OCI-LY7 (cell line): ENCODE measurements around the gene FAM120A. TPM values are rescaled to one million over a fixed set of nuclear protein-coding genes. Genes with fewer than 3 reads are reported as not detected.

ENCODE experiments used
- BruUV-seq: library from RNA; stranded (reverse); fragments of 400-500 nt; replicated peaks from 2 replicates; lab custom pipeline; 2021; lab: Mats Ljungman, UMichigan
- CTCF ChIA-PET: fragments of 300-600 bp; sonication (Branson Sonifier 250); formaldehyde crosslinking; loops from one replicate; lab custom pipeline; 2022; ENCODE audit warnings: antibody characterized with exemption; ENCODE audit not compliant: unreplicated experiment; lab: Charles Lee
- POLR2A ChIA-PET: fragments of 300-600 bp; sonication (Branson Sonifier 250); formaldehyde crosslinking; loops from one replicate; lab custom pipeline; 2022; ENCODE audit warnings: antibody characterized with exemption; lab: Charles Lee
- DNase-seq: peaks from one replicate; pipeline ENCODE4 v3.0.0-alpha.2; 2015; ENCODE audit warnings: low spot score
- H2AFZ ChIP-seq: fragments of 200-600 bp; sonication (generic), shearing (Covaris generic); 2 replicates; pipeline ENCODE4 v1.6.1; 2014; ENCODE audit warnings: mild to moderate bottlenecking, antibody characterized with exemption, low read length, moderate library complexity
- H3K27ac ChIP-seq: fragments of 200-600 bp; sonication (generic); 2 replicates; pipeline ENCODE4 v1.5.1; 2014; ENCODE audit warnings: mixed run types, low read depth, mild to moderate bottlenecking, moderate library complexity, low read length, inconsistent platforms; ENCODE audit not compliant: poor library complexity, severe bottlenecking
- H3K36me3 ChIP-seq: fragments of 200-600 bp; sonication (generic); 2 replicates; pipeline ENCODE4 v1.6.1; 2014; ENCODE audit warnings: mild to moderate bottlenecking, antibody characterized with exemption, low read length, moderate library complexity, mixed read lengths; ENCODE audit not compliant: insufficient read depth
- H3K4me1 ChIP-seq: fragments of 200-600 bp; sonication (generic); 2 replicates; pipeline ENCODE4 v1.5.1; 2014; ENCODE audit warnings: mild to moderate bottlenecking, low read length; ENCODE audit not compliant: insufficient read depth, poor library complexity, severe bottlenecking
- H3K4me2 ChIP-seq: fragments of 200-600 bp; sonication (generic); 2 replicates; pipeline ENCODE4 v1.6.1; 2014; ENCODE audit warnings: mild to moderate bottlenecking, low read length
- H3K4me3 ChIP-seq: fragments of 200-600 bp; sonication (generic); 2 replicates; pipeline ENCODE4 v1.5.1; 2014; ENCODE audit warnings: mild to moderate bottlenecking, low read depth, low read length; ENCODE audit not compliant: poor library complexity, severe bottlenecking
- H3K79me2 ChIP-seq: fragments of 200-600 bp; sonication (generic); 2 replicates; pipeline ENCODE4 v1.6.1; 2016; ENCODE audit warnings: low read depth, mild to moderate bottlenecking, low read length, moderate library complexity, mixed read lengths; ENCODE audit not compliant: insufficient read depth
- H3K9me2 ChIP-seq: fragments of 200-600 bp; sonication (generic); 2 replicates; pipeline ENCODE4 v1.6.1; 2016; ENCODE audit warnings: mild to moderate bottlenecking, low read length, mixed read lengths; ENCODE audit not compliant: insufficient read depth
- H3K9me3 ChIP-seq: fragments of 200-600 bp; sonication (generic); 2 replicates; pipeline ENCODE4 v1.6.1; 2014; ENCODE audit warnings: mild to moderate bottlenecking, mixed run types, low read length, mixed read lengths
- H4K20me1 ChIP-seq: fragments of 200-600 bp; sonication (generic); 2 replicates; pipeline ENCODE4 v1.6.1; 2014; ENCODE audit warnings: mild to moderate bottlenecking, antibody characterized with exemption, low read length, moderate library complexity, mixed read lengths; ENCODE audit not compliant: insufficient read depth
- EZH2phosphoT487 ChIP-seq: fragments of 200-600 bp; sonication (generic); IDR thresholded peaks from 2 replicates; pipeline ENCODE4 v1.6.1; 2018; ENCODE audit warnings: low read depth, borderline replicate concordance, mild to moderate bottlenecking, mixed run types, antibody characterized with exemption, low read length, moderate library complexity, mixed read lengths
- intact Hi-C: fragments of 100-400 bp; cut with micrococcal nuclease; formaldehyde crosslinking; loops from one replicate; pipeline ENCODE4 v1.10.0; 2022; ENCODE audit not compliant: unreplicated experiment
- total RNA-seq, 2 experiments: library from RNA; depleted of rRNA in 1 of 2; stranded (reverse); fragments of >200 nt in 1 of 2; shearing (Covaris generic) in 1 of 2; gene quantifications; 2 replicates each; pipeline ENCODE4 v1.2.3, GENCODE V29; 2014 to 2022
- TF ChIP-seq, protein P1 (sequence below): fragments of 200-600 bp; sonication (generic); conservative IDR thresholded peaks from 2 replicates; pipeline ENCODE4 v1.5.1; 2014; ENCODE audit warnings: mild to moderate bottlenecking, antibody characterized with exemption, low read length, moderate library complexity, mixed read lengths

Gene FAM120A
- total RNA-seq, 2 experiments from 2014 or later: 81.9 to 104 TPM

DNA sequence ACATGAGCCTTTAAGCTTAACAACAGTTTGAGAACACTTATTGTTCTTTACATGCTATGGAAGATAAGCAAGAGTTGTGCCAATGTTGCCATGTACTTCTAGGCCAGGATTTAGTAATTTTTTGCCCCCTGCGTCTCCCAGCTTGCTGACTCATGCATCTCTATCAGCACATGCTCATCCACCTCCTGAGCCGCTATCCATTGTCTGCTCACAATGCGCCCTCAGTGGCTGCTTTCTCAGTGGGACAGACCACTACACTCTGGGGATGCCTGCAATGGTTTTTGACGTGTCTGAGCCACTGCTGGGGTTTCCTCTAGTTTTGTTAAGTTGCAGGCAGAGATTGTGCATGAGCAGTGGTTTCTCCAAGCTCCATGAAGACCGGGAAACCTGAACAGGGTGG is 74.0 kb downstream of the FAM120A start:
- peaks cover 7% of the 10 kb centered on the region; the same call in 1 of the 2 replicates for H3K79me2 ChIP-seq
- H3K4me1 ChIP-seq: no peaks in the 10 kb centered on the region
- no peaks in the 10 kb centered on the region for H3K9me2 ChIP-seq
- no TSS peak for BruUV-seq
- no peak overlapping the region for H3K4me3 ChIP-seq
- TF ChIP-seq EZH2phosphoT487: no peak
- TF ChIP-seq, protein P1, sequence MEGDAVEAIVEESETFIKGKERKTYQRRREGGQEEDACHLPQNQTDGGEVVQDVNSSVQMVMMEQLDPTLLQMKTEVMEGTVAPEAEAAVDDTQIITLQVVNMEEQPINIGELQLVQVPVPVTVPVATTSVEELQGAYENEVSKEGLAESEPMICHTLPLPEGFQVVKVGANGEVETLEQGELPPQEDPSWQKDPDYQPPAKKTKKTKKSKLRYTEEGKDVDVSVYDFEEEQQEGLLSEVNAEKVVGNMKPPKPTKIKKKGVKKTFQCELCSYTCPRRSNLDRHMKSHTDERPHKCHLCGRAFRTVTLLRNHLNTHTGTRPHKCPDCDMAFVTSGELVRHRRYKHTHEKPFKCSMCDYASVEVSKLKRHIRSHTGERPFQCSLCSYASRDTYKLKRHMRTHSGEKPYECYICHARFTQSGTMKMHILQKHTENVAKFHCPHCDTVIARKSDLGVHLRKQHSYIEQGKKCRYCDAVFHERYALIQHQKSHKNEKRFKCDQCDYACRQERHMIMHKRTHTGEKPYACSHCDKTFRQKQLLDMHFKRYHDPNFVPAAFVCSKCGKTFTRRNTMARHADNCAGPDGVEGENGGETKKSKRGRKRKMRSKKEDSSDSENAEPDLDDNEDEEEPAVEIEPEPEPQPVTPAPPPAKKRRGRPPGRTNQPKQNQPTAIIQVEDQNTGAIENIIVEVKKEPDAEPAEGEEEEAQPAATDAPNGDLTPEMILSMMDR: no peak
- ChIA-PET POLR2A (no interaction called here), CTCF (no interaction called here)
- no peak for DNase-seq
- H4K20me1 ChIP-seq: peaks cover 4% of the 10 kb centered on the region; the same call in 1 of the 2 replicates
- H3K4me2 ChIP-seq: no peak overlapping the region
- H3K9me3 ChIP-seq: no peaks in the 10 kb centered on the region
- intact Hi-C loops: no loop called here
- peaks cover 94% of the 10 kb centered on the region for H3K36me3 ChIP-seq
- H3K27ac ChIP-seq: no peak overlapping the region
- no peak overlapping the region for H2AFZ ChIP-seq

DNA sequence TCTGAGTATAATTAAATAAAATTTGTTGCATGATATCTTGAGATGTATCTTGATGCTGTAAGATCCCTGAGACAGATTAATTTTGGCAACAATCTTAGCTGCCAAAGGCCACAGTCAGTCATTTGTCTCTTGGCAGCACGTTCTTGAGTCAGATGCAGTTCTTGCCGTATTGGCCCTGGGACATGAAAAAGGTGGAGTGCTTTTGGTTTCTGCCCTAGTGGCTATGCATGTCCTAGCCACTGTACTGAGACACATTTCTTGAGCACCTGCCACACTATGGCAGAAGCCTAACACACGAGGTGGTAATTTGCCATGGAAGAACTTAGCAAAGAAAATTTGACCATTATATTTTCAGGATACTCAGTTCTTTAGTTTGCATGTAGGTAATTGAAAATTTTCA is 79.9 kb downstream of the FAM120A start:
- BruUV-seq: no TSS peak
- peaks cover 97% of the 10 kb centered on the region for H3K36me3 ChIP-seq
- no peaks in the 10 kb centered on the region for H3K9me2 ChIP-seq

GRCh38 chr9:93532141-93532540 is 80.7 kb downstream of the FAM120A start:
- Histone ChIP-seq H3K79me2 (no peaks in the 10 kb centered on the region), H3K9me3 (no peaks in the 10 kb centered on the region), H3K4me1 (no peaks in the 10 kb centered on the region), H4K20me1 (no peaks in the 10 kb centered on the region), H2AFZ (no peak overlapping the region), H3K27ac (no peak overlapping the region), H3K4me2 (no peak overlapping the region), H3K36me3 (peaks cover 97% of the 10 kb centered on the region), H3K9me2 (no peaks in the 10 kb centered on the region), H3K4me3 (no peak overlapping the region)
- DNase-seq: no peak
- ChIA-PET POLR2A (no interaction called here), CTCF (no interaction called here)
- TF ChIP-seq, protein P1: no peak
- no peak for TF ChIP-seq EZH2phosphoT487
- intact Hi-C loops: no loop called here
- BruUV-seq: no TSS peak

More for the DNA sequence above, 79.9 kb downstream of the FAM120A start:
- H3K4me3 ChIP-seq: no peak overlapping the region
- H4K20me1 ChIP-seq: no peaks in the 10 kb centered on the region
- H3K9me3 ChIP-seq: no peaks in the 10 kb centered on the region
- no peak overlapping the region for H3K4me2 ChIP-seq
- ChIA-PET POLR2A (no interaction called here), CTCF (no interaction called here)
- DNase-seq: peak; percentile 26
- H2AFZ ChIP-seq: no peak overlapping the region
- H3K27ac ChIP-seq: no peak overlapping the region
- no peaks in the 10 kb centered on the region for H3K79me2 ChIP-seq
- no peaks in the 10 kb centered on the region for H3K4me1 ChIP-seq
- TF ChIP-seq, protein P1: peak; percentile 23; the same call in 1 of the 2 replicates
- TF ChIP-seq EZH2phosphoT487: no peak
- intact Hi-C loops: no loop called here
